ENCODE data around the gene CDKAL1. TPM values are rescaled to one million over a fixed set of nuclear protein-coding genes. Genes with fewer than 3 reads are reported as not detected.
"Not testable (repeated sequence)": the region's sequence is repeated elsewhere in the genome, so short reads cannot be mapped to it uniquely, and the experiment has no call there.

The CDKAL1 gene
- total RNA-seq, 1 donor = 26.8 TPM

GRCh38 chr6:20719980-20720379, 185.7 kb downstream of the CDKAL1 start:
- DNase-seq (ENCODE audit: low read depth) = no peak
- no peak for TF ChIP-seq CTCF (IDR thresholded peaks at IDR 0.05; ENCODE audit: insufficient read depth, low read depth, low read length)
- H3K4me3 ChIP-seq (ENCODE audit: low read depth, low read length) = no peak overlapping the region

GRCh38 chr6:20721121-20721520, 186.9 kb downstream of the CDKAL1 start:
- not testable (repeated sequence) for DNase-seq (ENCODE audit: low read depth); H3K4me3 ChIP-seq (ENCODE audit: low read depth, low read length)

GRCh38 chr6:20722455-20722854, 188.2 kb downstream of the CDKAL1 start:
- TF ChIP-seq CTCF (IDR thresholded peaks at IDR 0.05; ENCODE audit: insufficient read depth, low read depth, low read length) = no peak
- no peak for DNase-seq (ENCODE audit: low read depth)
- no peak overlapping the region for H3K4me3 ChIP-seq (ENCODE audit: low read depth, low read length)

- no peak overlapping the region for H3K4me3 ChIP-seq (ENCODE audit: low read depth, low read length)
- TF ChIP-seq CTCF (IDR thresholded peaks at IDR 0.05; ENCODE audit: insufficient read depth, low read depth, low read length) = no peak
- no peak for DNase-seq (ENCODE audit: low read depth)
Observed at GRCh38 chr6:20723236-20723635, 189.0 kb downstream of the CDKAL1 start.

GRCh38 chr6:20724443-20725190, 190.4 kb downstream of the CDKAL1 start:
- no peak for DNase-seq (ENCODE audit: low read depth)
- H3K4me3 ChIP-seq (ENCODE audit: low read depth, low read length) = no peak overlapping the region
- no peak for TF ChIP-seq CTCF (IDR thresholded peaks at IDR 0.05; ENCODE audit: insufficient read depth, low read depth, low read length)

- not testable (repeated sequence) for H3K4me3 ChIP-seq (ENCODE audit: low read depth, low read length); DNase-seq (ENCODE audit: low read depth)
Observed at GRCh38 chr6:20725235-20725634, 191.0 kb downstream of the CDKAL1 start.

GRCh38 chr6:20729086-20729485, 194.8 kb downstream of the CDKAL1 start:
- no peak for DNase-seq (ENCODE audit: low read depth)
- no peak for TF ChIP-seq CTCF (IDR thresholded peaks at IDR 0.05; ENCODE audit: insufficient read depth, low read depth, low read length)
- no peak overlapping the region for H3K4me3 ChIP-seq (ENCODE audit: low read depth, low read length)

GRCh38 chr6:20732362-20732761, 198.1 kb downstream of the CDKAL1 start:
- DNase-seq (ENCODE audit: low read depth); H3K4me3 ChIP-seq (ENCODE audit: low read depth, low read length): not testable (repeated sequence)

Measured in fibroblast of villous mesenchyme (primary cell).